CD4-positive, alpha-beta T cell (primary cell): Measurements from ENCODE around the gene CDC20. TPM values are rescaled to one million over a fixed set of nuclear protein-coding genes. Genes with fewer than 3 reads are reported as not detected.

ENCODE experiments used
- ATAC-seq: fragments of 200-7000 bp; cut with Tn5 transposase; one replicate; pipeline ENCODE4 v1.10.0; 2022; ENCODE audit warnings: mild to moderate bottlenecking; ENCODE audit not compliant: poor library complexity
- CTCF ChIA-PET: fragments of 350-600 bp; sonication (Branson Sonifier 250); formaldehyde crosslinking; loops from one replicate; lab custom pipeline; 2021; ENCODE audit warnings: antibody characterized with exemption, inconsistent platforms; lab: Charles Lee
- POLR2A ChIA-PET: fragments of 350-600 bp; sonication (Branson Sonifier 250); formaldehyde crosslinking; loops from one replicate; lab custom pipeline; 2021; ENCODE audit warnings: antibody characterized with exemption, inconsistent platforms; lab: Charles Lee
- DNase-seq, 14 experiments: peaks; one replicate each; pipeline ENCODE4 v3.0.0-alpha.2; 2013 to 2020; ENCODE audit warnings: mixed read lengths in 2 of 14
- H3K27ac ChIP-seq, 2 donors: one replicate each; pipeline versions ENCODE4 v1.5.1 to v1.7.0; 2013; ENCODE audit warnings: low read length in 2 of 2, low read depth in 1 of 2, mild to moderate bottlenecking in 1 of 2
- H3K27me3 ChIP-seq, 2 experiments: 1 replicate in 1 of 2; 2 replicates in 1 of 2; pipeline versions ENCODE4 v1.6.1 to v1.7.0; 2013; ENCODE audit warnings: low read length in 2 of 2, control low read depth in 1 of 2, mild to moderate bottlenecking in 1 of 2, moderate library complexity in 1 of 2; ENCODE audit not compliant: insufficient read depth in 2 of 2, control insufficient read depth in 1 of 2
- H3K36me3 ChIP-seq: one replicate; pipeline ENCODE4 v1.6.1; 2013; ENCODE audit warnings: low read length, control low read depth; ENCODE audit not compliant: insufficient read depth
- H3K4me1 ChIP-seq: one replicate; pipeline ENCODE4 v1.6.1; 2013; ENCODE audit warnings: low read length, control low read depth; ENCODE audit not compliant: insufficient read depth
- H3K4me3 ChIP-seq: one replicate; pipeline ENCODE4 v1.5.1; 2013; ENCODE audit warnings: mild to moderate bottlenecking, low read length, moderate library complexity
- H3K9me3 ChIP-seq, 2 experiments: 1 replicate in 1 of 2; 2 replicates in 1 of 2; pipeline versions ENCODE4 v1.6.1 to v1.7.0; 2013; ENCODE audit warnings: low read length in 2 of 2, mild to moderate bottlenecking in 2 of 2, control low read depth in 1 of 2, moderate library complexity in 1 of 2; ENCODE audit not compliant: control insufficient read depth in 1 of 2, insufficient read depth in 1 of 2
- H3K27ac Mint-ChIP-seq: one replicate; pipeline ENCODE4 v1.8.0; 2020; ENCODE audit warnings: mixed read lengths
- H3K27me3 Mint-ChIP-seq: one replicate; pipeline ENCODE4 v1.8.0; 2021; ENCODE audit warnings: mixed read lengths
- H3K36me3 Mint-ChIP-seq: one replicate; pipeline ENCODE4 v1.8.0; 2021; ENCODE audit warnings: low read depth, mixed read lengths
- H3K4me1 Mint-ChIP-seq: one replicate; pipeline ENCODE4 v1.8.0; 2021; ENCODE audit warnings: low read depth, mixed read lengths
- H3K4me3 Mint-ChIP-seq: one replicate; pipeline ENCODE4 v1.8.0; 2020; ENCODE audit warnings: mild to moderate bottlenecking, mixed read lengths
- H3K9me3 Mint-ChIP-seq: one replicate; pipeline ENCODE4 v1.8.0; 2020; ENCODE audit warnings: mixed read lengths
- CTCF ChIP-seq: fragments of 200-600 bp; IDR thresholded peaks from one replicate; pipeline ENCODE4 v1.8.0; 2022; ENCODE audit warnings: antibody characterized with exemption, mild to moderate bottlenecking
- intact Hi-C, 2 experiments: fragments of 100-400 bp; cut with DNase I in 1 of 2; cut with micrococcal nuclease in 1 of 2; formaldehyde crosslinking; loops; one replicate each; pipeline versions ENCODE4 v1.15.1 to v1.9.0; 2023 to 2025; cut with DNase I, micrococcal nuclease
- total RNA-seq, 174 experiments: library from RNA in 2 of 174; stranded (reverse) in 2 of 174; gene quantifications; one replicate each; pipeline ENCODE4 v1.2.3 and lab custom pipeline; 2021 to 2026

CDC20 gene
- total RNA-seq, 2 experiments from 2014 or later, result 1.1 to 1.8 TPM

GRCh38 chr1:43322506-43322905 lies 36.3 kb upstream of the CDC20 start:
- Mint-ChIP-seq H3K27me3 (no peaks in the 10 kb centered on the region), H3K36me3 (peaks cover 13% of the 10 kb centered on the region), H3K27ac (no peak overlapping the region), H3K4me3 (no peak overlapping the region), H3K9me3 (peaks cover 8% of the 10 kb centered on the region), H3K4me1 (peaks cover 22% of the 10 kb centered on the region)
- ChIA-PET CTCF (no interaction called here), POLR2A (no interaction called here)
- no peak for TF ChIP-seq CTCF
- Histone ChIP-seq H3K4me1 (no peaks in the 10 kb centered on the region), H3K27ac (no peak overlapping the region), H3K9me3 (peaks cover 9 to 16% of the 10 kb centered on the region in 2 experiments), H3K4me3 (no peak overlapping the region), H3K36me3 (no peaks in the 10 kb centered on the region), H3K27me3 (no peaks in the 10 kb centered on the region)
- ATAC-seq (no peak), DNase-seq (no peak)
- intact Hi-C loops, result no loop called here

- Mint-ChIP-seq H3K9me3 (peaks cover 15% of the 10 kb centered on the region), H3K27ac (no peak overlapping the region), H3K36me3 (peaks cover 13% of the 10 kb centered on the region), H3K27me3 (no peaks in the 10 kb centered on the region), H3K4me3 (no peak overlapping the region), H3K4me1 (peaks cover 33% of the 10 kb centered on the region)
- no peaks in the 10 kb centered on the region for H3K4me1 ChIP-seq
- intact Hi-C loops, result no loop called here
- TF ChIP-seq CTCF, result no peak
- no peaks in the 10 kb centered on the region for H3K36me3 ChIP-seq
- no peak overlapping the region for H3K4me3 ChIP-seq
- no peak overlapping the region for H3K27ac ChIP-seq
- no peak for ATAC-seq
- no peak for DNase-seq
- no peaks in the 10 kb centered on the region for H3K27me3 ChIP-seq
- CTCF ChIA-PET, result no interaction called here
- POLR2A ChIA-PET, result no interaction called here
- H3K9me3 ChIP-seq, result peaks cover 15 to 20% of the 10 kb centered on the region in 2 experiments
Observed at GRCh38 chr1:43324810-43325209, 34.0 kb upstream of the CDC20 start.

- Mint-ChIP-seq H3K9me3 (peaks cover 15% of the 10 kb centered on the region), H3K27me3 (no peaks in the 10 kb centered on the region), H3K4me3 (no peak overlapping the region), H3K4me1 (peaks cover 39% of the 10 kb centered on the region), H3K27ac (no peak overlapping the region), H3K36me3 (peaks cover 13% of the 10 kb centered on the region)
- TF ChIP-seq CTCF, result no peak
- no peak for ATAC-seq
- no peaks in the 10 kb centered on the region for H3K4me1 ChIP-seq
- H3K4me3 ChIP-seq, result no peak overlapping the region
- no peak for DNase-seq
- H3K9me3 ChIP-seq, result peaks cover 15 to 20% of the 10 kb centered on the region in 2 experiments
- intact Hi-C loops, result no loop called here
- POLR2A ChIA-PET, result no interaction called here
- CTCF ChIA-PET, result no interaction called here
- H3K36me3 ChIP-seq, result no peaks in the 10 kb centered on the region
- no peak overlapping the region for H3K27ac ChIP-seq
- H3K27me3 ChIP-seq, result no peaks in the 10 kb centered on the region
Observed at GRCh38 chr1:43325381-43325780, 33.4 kb upstream of the CDC20 start.
